Effector memory CD4-positive, alpha-beta T cell (primary cell): Measurements from ENCODE around the gene GLI1.
A peak's percentile ranks its signal among the peaks of the same experiment; 100 is the strongest.

Experiments
- DNase-seq, 3 donors: peaks; one replicate each; pipeline ENCODE4 v3.0.0-alpha.2; 2020
- H3K27ac ChIP-seq: 2 replicates; pipeline ENCODE4 v1.7.0; 2013; ENCODE audit warnings: mild to moderate bottlenecking, low read length, moderate library complexity; ENCODE audit not compliant: insufficient read depth, poor library complexity, severe bottlenecking
- H3K27me3 ChIP-seq: replicated peaks from 2 replicates; pipeline ENCODE4 v1.7.0; 2013; ENCODE audit warnings: mild to moderate bottlenecking, low read length; ENCODE audit not compliant: insufficient read depth, control insufficient read depth, poor library complexity, severe bottlenecking
- H3K36me3 ChIP-seq: 2 replicates; pipeline ENCODE4 v1.7.0; 2013; ENCODE audit warnings: mild to moderate bottlenecking, low read length, moderate library complexity; ENCODE audit not compliant: control insufficient read depth, insufficient read depth
- H3K4me1 ChIP-seq: 2 replicates; pipeline ENCODE4 v1.7.0; 2013; ENCODE audit warnings: low read length, mild to moderate bottlenecking; ENCODE audit not compliant: control insufficient read depth, insufficient read depth, poor library complexity, severe bottlenecking
- H3K4me3 ChIP-seq: 2 replicates; pipeline ENCODE4 v1.7.0; 2013; ENCODE audit warnings: low read length, low read depth, mild to moderate bottlenecking; ENCODE audit not compliant: insufficient read depth, poor library complexity, severe bottlenecking
- H3K9me3 ChIP-seq: 2 replicates; pipeline ENCODE4 v1.7.0; 2013; ENCODE audit warnings: mild to moderate bottlenecking, low read length, moderate library complexity; ENCODE audit not compliant: control insufficient read depth

Gene GLI1

GRCh38 chr12:57429473-57430111 lies 30.0 kb upstream of the GLI1 start:
- Histone ChIP-seq H3K4me1 (peaks cover 13% of the 10 kb centered on the region), H3K27me3 (no peaks in the 10 kb centered on the region), H3K4me3 (peak overlapping the region; percentile 50), H3K9me3 (no peaks in the 10 kb centered on the region), H3K27ac (peak overlapping the region; percentile 84), H3K36me3 (no peaks in the 10 kb centered on the region)
- DNase-seq = no peak

GRCh38 chr12:57430112-57430930 lies 29.3 kb upstream of the GLI1 start:
- Histone ChIP-seq H3K36me3 (no peaks in the 10 kb centered on the region), H3K27ac (peak overlapping the region; percentile 84), H3K4me1 (peaks cover 13% of the 10 kb centered on the region), H3K4me3 (peak overlapping the region; percentile 50), H3K27me3 (no peaks in the 10 kb centered on the region), H3K9me3 (no peaks in the 10 kb centered on the region)
- DNase-seq = peak in 1 of 3 donors; percentile 23

DNA sequence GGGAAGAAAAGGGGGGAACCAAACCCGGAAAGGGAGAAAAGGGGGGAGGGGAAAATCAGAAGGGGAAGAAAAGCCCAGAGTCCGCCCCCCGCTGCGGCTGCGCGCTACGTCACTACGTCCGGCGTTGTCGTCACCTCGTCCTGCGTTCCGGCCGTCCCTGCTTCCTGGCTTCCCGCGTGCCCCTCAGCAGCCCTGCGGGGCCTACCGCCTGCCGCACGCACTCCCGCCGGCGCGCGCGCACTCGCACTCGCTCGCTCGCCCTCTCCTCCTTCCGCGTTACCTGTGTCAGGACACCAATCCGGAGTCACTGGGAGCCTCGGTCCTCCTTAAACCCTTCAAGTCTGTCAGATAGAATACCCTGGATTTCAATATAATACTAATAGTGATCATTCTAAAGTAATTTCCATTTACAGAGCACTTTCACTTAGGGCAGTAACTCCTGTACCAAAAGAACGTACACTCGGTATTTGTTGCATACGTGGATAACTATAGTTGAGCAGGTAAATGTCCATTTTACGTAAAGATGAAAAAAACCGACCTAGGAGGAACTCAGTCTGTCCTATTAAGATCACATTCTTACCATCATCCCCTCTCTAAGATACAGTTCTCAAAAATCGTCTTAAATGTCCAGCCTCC lies 28.5 kb upstream of the GLI1 start, which contains the start of gene R3HDM2:
R3HDM2 (minus strand) TSS at position 113 of the 636 bp plus-strand sequence. CDS start 120,615 bp downstream, outside the sequence.
- DNase-seq = peak; percentile 88 to 92 (median 92)
- Histone ChIP-seq H3K9me3 (no peaks in the 10 kb centered on the region), H3K27ac (peak within 1 kb of the TSS; percentile 84), H3K4me3 (peak within 1 kb of the TSS; percentile 50), H3K4me1 (peaks cover 13% of the 10 kb centered on the region), H3K36me3 (no peaks in the 10 kb centered on the region), H3K27me3 (no peaks in the 10 kb centered on the region)

GRCh38 chr12:57431654-57432188 lies 27.9 kb upstream of the GLI1 start:
- no peak for DNase-seq
- Histone ChIP-seq H3K4me1 (peaks cover 13% of the 10 kb centered on the region), H3K4me3 (peak overlapping the region; percentile 45), H3K9me3 (no peaks in the 10 kb centered on the region), H3K27me3 (no peaks in the 10 kb centered on the region), H3K36me3 (no peaks in the 10 kb centered on the region), H3K27ac (peak overlapping the region; percentile 84)

DNA sequence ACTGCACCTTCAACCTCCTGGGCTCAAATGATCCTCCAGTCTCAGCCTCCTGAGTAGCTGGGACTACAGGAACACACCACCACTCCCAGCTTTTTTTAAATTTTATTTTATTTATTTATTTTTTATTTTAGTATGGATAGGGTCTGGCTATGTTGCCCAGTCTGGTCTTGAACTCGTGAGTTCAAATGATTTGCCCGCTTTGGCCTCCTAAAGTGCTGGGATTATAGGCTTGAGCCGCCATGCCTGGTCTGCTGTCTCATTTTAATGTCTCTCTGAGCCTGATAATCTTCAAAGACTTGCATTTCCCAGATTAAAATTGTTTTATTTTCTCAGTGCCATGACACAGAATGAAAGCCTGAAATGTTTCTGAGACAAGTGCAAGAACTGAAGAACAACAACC lies 26.2 kb upstream of the GLI1 start:
- DNase-seq = no peak
- Histone ChIP-seq H3K36me3 (no peaks in the 10 kb centered on the region), H3K4me1 (peaks cover 13% of the 10 kb centered on the region), H3K27me3 (no peaks in the 10 kb centered on the region), H3K27ac (no peak overlapping the region), H3K4me3 (no peak overlapping the region), H3K9me3 (no peaks in the 10 kb centered on the region)

GRCh38 chr12:57434517-57435223 lies 24.9 kb upstream of the GLI1 start, which contains the start of gene INHBC:
Gene INHBC, plus strand, starts transcription at chr12:57434784. Its CDS starts 103 bp downstream, at chr12:57434887.
- Histone ChIP-seq H3K27me3 (no peaks in the 10 kb centered on the region), H3K9me3 (no peaks in the 10 kb centered on the region), H3K27ac (no peak within 1 kb of the TSS), H3K4me3 (no peak within 1 kb of the TSS), H3K36me3 (no peaks in the 10 kb centered on the region), H3K4me1 (peaks cover 8% of the 10 kb centered on the region)
- DNase-seq = no peak

DNA sequence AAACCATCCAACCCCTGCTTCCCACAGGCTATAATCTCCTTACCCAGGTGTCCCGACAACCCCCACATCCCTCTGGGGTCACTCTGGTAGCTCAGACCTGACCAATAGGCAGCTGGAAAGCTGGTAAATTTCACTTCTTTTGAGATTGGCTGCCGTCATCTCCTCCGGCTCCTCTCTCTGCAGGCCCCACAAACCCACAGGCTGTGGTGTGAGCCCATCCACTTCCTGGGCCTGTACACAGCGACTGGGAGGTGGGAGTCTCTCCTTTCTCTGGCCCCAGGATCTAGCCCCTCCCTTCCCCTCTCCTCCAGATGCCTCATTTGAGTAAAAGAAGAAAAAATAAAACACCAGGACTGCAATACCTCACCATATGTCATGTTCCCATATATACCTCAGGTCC lies 24.3 kb upstream of the GLI1 start:
- no peak for DNase-seq
- H3K27ac ChIP-seq = no peak overlapping the region

DNA sequence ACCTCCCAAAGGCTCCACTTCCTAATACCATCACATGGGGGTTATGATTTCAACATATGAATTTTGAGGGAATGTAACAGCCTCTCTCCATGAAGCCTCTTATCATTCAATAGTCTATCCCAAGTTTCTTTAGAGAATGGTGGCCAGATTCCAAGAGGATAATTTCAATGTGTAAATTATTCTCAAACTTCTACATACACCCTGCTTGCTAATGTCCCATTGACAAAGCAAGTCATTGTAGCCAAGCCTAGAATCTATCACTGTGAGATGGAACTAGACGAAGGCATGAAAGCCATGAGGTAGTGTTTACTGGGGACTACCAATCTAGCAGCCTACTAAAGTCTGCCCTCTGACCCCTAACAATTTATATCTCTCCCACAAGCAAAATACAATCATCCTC lies 21.2 kb upstream of the GLI1 start:
- Histone ChIP-seq H3K4me3 (no peak overlapping the region), H3K9me3 (no peaks in the 10 kb centered on the region), H3K4me1 (no peaks in the 10 kb centered on the region), H3K36me3 (no peaks in the 10 kb centered on the region), H3K27me3 (no peaks in the 10 kb centered on the region), H3K27ac (no peak overlapping the region)
- no peak for DNase-seq

More for the DNA sequence above, 24.3 kb upstream of the GLI1 start:
- H3K4me3 ChIP-seq = no peak overlapping the region
- H3K36me3 ChIP-seq = no peaks in the 10 kb centered on the region
- peaks cover 4% of the 10 kb centered on the region for H3K4me1 ChIP-seq
- no peaks in the 10 kb centered on the region for H3K9me3 ChIP-seq
- no peaks in the 10 kb centered on the region for H3K27me3 ChIP-seq

GRCh38 chr12:57439762-57440266 lies 19.8 kb upstream of the GLI1 start:
- no peak overlapping the region for H3K4me3 ChIP-seq
- H3K27me3 ChIP-seq = no peaks in the 10 kb centered on the region
- no peak overlapping the region for H3K27ac ChIP-seq
- no peak for DNase-seq
- no peaks in the 10 kb centered on the region for H3K4me1 ChIP-seq
- no peaks in the 10 kb centered on the region for H3K36me3 ChIP-seq
- no peaks in the 10 kb centered on the region for H3K9me3 ChIP-seq
